ENCODE results near the gene ZNF28.
A peak's percentile ranks its signal among the peaks of the same experiment; 100 is the strongest.
"Not testable (repeated sequence)": the region's sequence is repeated elsewhere in the genome, so short reads cannot be mapped to it uniquely, and the experiment has no call there.

Gene ZNF28

GRCh38 chr19:52821204-52821960, at the start of gene ZNF28:
Gene ZNF28, minus strand, starts transcription at chr19:52821633. Its CDS starts 3,675 bp downstream, at chr19:52817958.
- peak; percentile 37 to 39 for DNase-seq (ENCODE audit: low read depth in 2 of 2)

GRCh38 chr19:52868031-52868430, 46.6 kb upstream of the ZNF28 start:
- not testable (repeated sequence) for DNase-seq (ENCODE audit: low read depth in 2 of 2)

GRCh38 chr19:52857378-52858191, 36.2 kb upstream of the ZNF28 start, which contains the start of gene ZNF468:
Gene ZNF468, minus strand, starts transcription at chr19:52857619. Its CDS starts 3,347 bp downstream, at chr19:52854272.
- DNase-seq (ENCODE audit: low read depth in 2 of 2), result peak; percentile 31 to 48

- not testable (repeated sequence) for DNase-seq (ENCODE audit: low read depth in 2 of 2)
Measured at GRCh38 chr19:52856540-52857377, 35.3 kb upstream of the ZNF28 start.

- DNase-seq (ENCODE audit: low read depth in 2 of 2), result not testable (repeated sequence)
Measured at GRCh38 chr19:52847352-52847751, 25.9 kb upstream of the ZNF28 start.

GRCh38 chr19:52840825-52841465, 19.5 kb upstream of the ZNF28 start:
- DNase-seq (ENCODE audit: low read depth in 2 of 2), result not testable (repeated sequence)

GRCh38 chr19:52834289-52834688, 12.9 kb upstream of the ZNF28 start:
- not testable (repeated sequence) for DNase-seq (ENCODE audit: low read depth in 2 of 2)

- DNase-seq (ENCODE audit: low read depth in 2 of 2), result not testable (repeated sequence)
Measured at GRCh38 chr19:52833541-52833940, 12.1 kb upstream of the ZNF28 start.

GRCh38 chr19:52829866-52830265, 8.4 kb upstream of the ZNF28 start:
- not testable (repeated sequence) for DNase-seq (ENCODE audit: low read depth in 2 of 2)

GRCh38 chr19:52825765-52826164, 4.3 kb upstream of the ZNF28 start:
- no peak for DNase-seq (ENCODE audit: low read depth in 2 of 2)

- no peak for DNase-seq (ENCODE audit: low read depth in 2 of 2)
Measured at GRCh38 chr19:52823676-52824075, 2.2 kb upstream of the ZNF28 start.

- DNase-seq (ENCODE audit: low read depth in 2 of 2), result peak; percentile 2 to 12
Measured at GRCh38 chr19:52820472-52821203, 795 bp downstream of the ZNF28 start.

- no peak for DNase-seq (ENCODE audit: low read depth in 2 of 2)
Measured at GRCh38 chr19:52809801-52810200, 11.6 kb downstream of the ZNF28 start.

- not testable (repeated sequence) for DNase-seq (ENCODE audit: low read depth in 2 of 2)
Measured at GRCh38 chr19:52799950-52800640, 21.3 kb downstream of the ZNF28 start.

GRCh38 chr19:52789440-52789839, 32.0 kb downstream of the ZNF28 start:
- DNase-seq (ENCODE audit: low read depth in 2 of 2), result no peak

GRCh38 chr19:52786464-52787354, 34.7 kb downstream of the ZNF28 start, which contains the start of gene ZNF600:
Gene ZNF600, minus strand, starts transcription at chr19:52786791. Its CDS starts 7,903 bp downstream, at chr19:52778888.
- DNase-seq (ENCODE audit: low read depth in 2 of 2), result peak; percentile 35 to 71

- no peak for DNase-seq (ENCODE audit: low read depth in 2 of 2)
Measured at GRCh38 chr19:52786078-52786463, 35.4 kb downstream of the ZNF28 start.

GRCh38 chr19:52785506-52785905, 35.9 kb downstream of the ZNF28 start:
- DNase-seq (ENCODE audit: low read depth in 2 of 2), result no peak

- not testable (repeated sequence) for DNase-seq (ENCODE audit: low read depth in 2 of 2)
Measured at GRCh38 chr19:52782864-52783263, 38.6 kb downstream of the ZNF28 start.
